GM21825 (cell line): ENCODE measurements around the gene TPSD1.

ENCODE experiments used
- ATAC-seq: cut with Tn5 transposase; IDR thresholded peaks from one replicate; pipeline ENCODE4 v1.9.1; 2021; ENCODE audit warnings: mild to moderate bottlenecking, moderate library complexity; ENCODE audit not compliant: unreplicated experiment

TPSD1 gene

GRCh38 chr16:1297018-1297696, 41.3 kb downstream of the TPSD1 start:
- ATAC-seq, result no peak

- ATAC-seq, result no peak
Measured at GRCh38 chr16:1298406-1298805, 42.5 kb downstream of the TPSD1 start.

GRCh38 chr16:1299012-1299867, 43.4 kb downstream of the TPSD1 start:
- ATAC-seq, result no peak

- ATAC-seq, result no peak
Measured at GRCh38 chr16:1299868-1300203, 44.0 kb downstream of the TPSD1 start.

- ATAC-seq, result no peak
Measured at GRCh38 chr16:1300664-1301476, 45.0 kb downstream of the TPSD1 start.

GRCh38 chr16:1301562-1301961, 45.7 kb downstream of the TPSD1 start:
- ATAC-seq, result no peak

GRCh38 chr16:1305823-1306222, 50.0 kb downstream of the TPSD1 start:
- ATAC-seq, result no peak

- no peak for ATAC-seq
Measured at GRCh38 chr16:1306334-1306733, 50.5 kb downstream of the TPSD1 start.

GRCh38 chr16:1308036-1308976, 52.4 kb downstream of the TPSD1 start:
- peak; percentile 15 for ATAC-seq
